HTERT RPE-1 (cell line): ENCODE measurements around the gene PRR23E.

Experiments used
- in situ Hi-C: fragments of 300-500 bp; cut with MboI; formaldehyde crosslinking; loops from 4 replicates; pipeline ENCODE4 v1.14.3; 2020; ENCODE audit warnings: low sequenced_read_pairs

Gene PRR23E

GRCh38 chr3:127164615-127165014, 28.3 kb upstream of the PRR23E start:
- in situ Hi-C loops: no loop called here

- in situ Hi-C loops: no loop called here
These were observed 27.9 kb upstream of the PRR23E start for GRCh38 chr3:127165036-127165435.

GRCh38 chr3:127165694-127166485, 27.0 kb upstream of the PRR23E start:
- in situ Hi-C loops: no loop called here

- in situ Hi-C loops: no loop called here
These were observed 26.3 kb upstream of the PRR23E start for GRCh38 chr3:127166501-127167065.

GRCh38 chr3:127167315-127168043, 25.5 kb upstream of the PRR23E start:
- in situ Hi-C loops: no loop called here

GRCh38 chr3:127168271-127168670, 24.7 kb upstream of the PRR23E start:
- in situ Hi-C loops: no loop called here

GRCh38 chr3:127170814-127171213, 22.1 kb upstream of the PRR23E start:
- in situ Hi-C loops: no loop called here

- in situ Hi-C loops: no loop called here
These were observed 21.6 kb upstream of the PRR23E start for GRCh38 chr3:127171320-127171719.

GRCh38 chr3:127171721-127172120, 21.2 kb upstream of the PRR23E start:
- in situ Hi-C loops: no loop called here

- in situ Hi-C loops: no loop called here
These were observed 20.7 kb upstream of the PRR23E start for GRCh38 chr3:127172211-127172610.

- in situ Hi-C loops: no loop called here
These were observed 20.0 kb upstream of the PRR23E start for GRCh38 chr3:127172781-127173515.

- in situ Hi-C loops: no loop called here
These were observed 19.3 kb upstream of the PRR23E start for GRCh38 chr3:127173516-127174166.

- in situ Hi-C loops: no loop called here
These were observed 18.6 kb upstream of the PRR23E start for GRCh38 chr3:127174284-127174683.

- in situ Hi-C loops: no loop called here
These were observed 18.2 kb upstream of the PRR23E start for GRCh38 chr3:127174715-127175140.

- in situ Hi-C loops: no loop called here
These were observed 17.7 kb upstream of the PRR23E start for GRCh38 chr3:127175272-127175671.

- in situ Hi-C loops: no loop called here
These were observed 15.7 kb upstream of the PRR23E start for GRCh38 chr3:127177226-127177625.

GRCh38 chr3:127180859-127181258, 12.1 kb upstream of the PRR23E start:
- in situ Hi-C loops: no loop called here

- in situ Hi-C loops: no loop called here
These were observed 10.5 kb upstream of the PRR23E start for GRCh38 chr3:127182431-127182830.

GRCh38 chr3:127182848-127183714, 9.8 kb upstream of the PRR23E start:
- in situ Hi-C loops: no loop called here
